Measurements from ENCODE around the gene IL1RAPL1.

DNA sequence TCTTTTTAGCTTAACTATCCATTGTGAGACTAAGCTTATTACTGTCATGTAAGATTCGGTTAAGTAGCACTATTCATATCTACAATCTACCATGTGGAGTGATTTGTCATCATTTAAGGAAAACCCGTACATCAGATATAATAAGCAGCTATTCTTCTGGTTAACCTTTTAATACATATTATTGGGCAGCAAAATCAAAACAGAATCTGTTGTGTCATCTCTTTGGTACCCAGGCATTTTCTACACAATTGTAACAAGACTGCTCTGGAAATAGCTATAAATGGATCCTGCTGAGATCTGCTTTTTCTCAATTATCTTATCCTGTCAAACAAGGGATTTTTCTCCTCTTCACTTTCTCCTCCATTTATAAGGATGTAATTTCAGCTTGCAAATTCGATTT, 1106.7 kb downstream of the IL1RAPL1 start:
- TF ChIP-seq POLR2A (IDR thresholded peaks at IDR 0.05): no peak
- TF ChIP-seq, protein P1, sequence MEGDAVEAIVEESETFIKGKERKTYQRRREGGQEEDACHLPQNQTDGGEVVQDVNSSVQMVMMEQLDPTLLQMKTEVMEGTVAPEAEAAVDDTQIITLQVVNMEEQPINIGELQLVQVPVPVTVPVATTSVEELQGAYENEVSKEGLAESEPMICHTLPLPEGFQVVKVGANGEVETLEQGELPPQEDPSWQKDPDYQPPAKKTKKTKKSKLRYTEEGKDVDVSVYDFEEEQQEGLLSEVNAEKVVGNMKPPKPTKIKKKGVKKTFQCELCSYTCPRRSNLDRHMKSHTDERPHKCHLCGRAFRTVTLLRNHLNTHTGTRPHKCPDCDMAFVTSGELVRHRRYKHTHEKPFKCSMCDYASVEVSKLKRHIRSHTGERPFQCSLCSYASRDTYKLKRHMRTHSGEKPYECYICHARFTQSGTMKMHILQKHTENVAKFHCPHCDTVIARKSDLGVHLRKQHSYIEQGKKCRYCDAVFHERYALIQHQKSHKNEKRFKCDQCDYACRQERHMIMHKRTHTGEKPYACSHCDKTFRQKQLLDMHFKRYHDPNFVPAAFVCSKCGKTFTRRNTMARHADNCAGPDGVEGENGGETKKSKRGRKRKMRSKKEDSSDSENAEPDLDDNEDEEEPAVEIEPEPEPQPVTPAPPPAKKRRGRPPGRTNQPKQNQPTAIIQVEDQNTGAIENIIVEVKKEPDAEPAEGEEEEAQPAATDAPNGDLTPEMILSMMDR (IDR thresholded peaks at IDR 0.05): no peak

Data from tibial nerve (tissue), 3 donors.